HL-60/S4 (cell line): Measurements from ENCODE around the gene PLET1.

ENCODE experiments used
- in situ Hi-C: fragments of 300-500 bp; cut with MboI; formaldehyde crosslinking; loops from 2 replicates; pipeline ENCODE4 v1.14.3; 2022; ENCODE audit warnings: low sequenced_read_pairs

Gene PLET1, protein sequence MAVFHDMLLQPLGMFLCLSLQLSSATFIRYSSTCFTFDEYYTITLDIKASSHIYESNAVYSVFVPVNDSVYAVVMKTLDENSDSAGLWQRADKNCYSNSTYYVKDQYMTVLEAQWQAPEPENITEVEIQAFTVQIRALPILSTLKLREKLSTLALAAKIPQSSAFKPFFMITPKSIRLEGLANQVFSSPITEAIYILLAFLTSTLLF

GRCh38 chr11:112260490-112260889 lies at the start of gene PLET1:
PLET1 (minus strand) TSS chr11:112260860; CDS start chr11:112260589, 271 bp downstream.
- in situ Hi-C loops = no loop called here

DNA sequence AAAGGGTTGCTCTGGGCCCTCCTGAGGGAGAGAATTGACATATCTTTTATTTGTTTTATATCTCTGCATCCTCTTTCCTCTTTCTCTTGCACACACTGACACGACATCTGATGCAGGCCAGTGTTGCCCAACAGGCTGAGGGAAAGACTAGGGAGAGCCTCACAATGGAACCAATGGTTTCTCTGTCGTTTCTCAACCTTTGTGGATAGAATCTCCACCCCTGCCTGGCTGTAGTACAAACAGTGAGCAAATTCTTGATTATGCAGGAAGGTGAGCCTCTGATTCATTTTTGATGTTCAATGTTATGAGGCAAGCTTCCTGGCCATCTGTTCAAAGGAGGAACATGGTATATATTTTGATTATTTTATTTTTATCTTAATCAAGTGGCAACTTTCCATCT lies 49.8 kb upstream of the PLET1 start:
- in situ Hi-C loops = no loop called here

GRCh38 chr11:112308651-112309050 lies 48.0 kb upstream of the PLET1 start:
- in situ Hi-C loops = no loop called here

- in situ Hi-C loops = no loop called here
These were observed 47.0 kb upstream of the PLET1 start for GRCh38 chr11:112307616-112308015.

- in situ Hi-C loops = no loop called here
These were observed 45.6 kb upstream of the PLET1 start for GRCh38 chr11:112306230-112306629.

DNA sequence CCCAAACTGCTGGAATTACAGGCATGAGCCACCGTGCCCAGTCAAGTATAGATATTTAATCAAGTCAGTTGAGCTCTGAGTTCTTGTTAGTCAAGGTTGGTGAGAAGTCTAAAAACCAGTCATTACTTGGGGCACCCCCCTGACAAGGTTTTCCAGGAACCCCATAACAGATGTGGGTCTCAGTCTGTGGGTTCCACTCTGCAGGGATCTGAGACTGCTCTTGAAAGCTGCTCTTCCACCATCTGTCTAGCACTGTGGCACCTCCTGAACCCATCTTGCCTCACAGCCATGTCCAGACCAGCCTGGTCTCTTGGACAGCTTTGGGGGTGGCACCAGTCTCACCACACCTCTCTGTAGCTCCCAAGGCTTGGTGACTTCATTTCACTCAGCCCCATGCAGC lies 44.3 kb upstream of the PLET1 start:
- in situ Hi-C loops = no loop called here

- in situ Hi-C loops = no loop called here
These were observed 43.0 kb upstream of the PLET1 start for GRCh38 chr11:112303616-112304015.

DNA sequence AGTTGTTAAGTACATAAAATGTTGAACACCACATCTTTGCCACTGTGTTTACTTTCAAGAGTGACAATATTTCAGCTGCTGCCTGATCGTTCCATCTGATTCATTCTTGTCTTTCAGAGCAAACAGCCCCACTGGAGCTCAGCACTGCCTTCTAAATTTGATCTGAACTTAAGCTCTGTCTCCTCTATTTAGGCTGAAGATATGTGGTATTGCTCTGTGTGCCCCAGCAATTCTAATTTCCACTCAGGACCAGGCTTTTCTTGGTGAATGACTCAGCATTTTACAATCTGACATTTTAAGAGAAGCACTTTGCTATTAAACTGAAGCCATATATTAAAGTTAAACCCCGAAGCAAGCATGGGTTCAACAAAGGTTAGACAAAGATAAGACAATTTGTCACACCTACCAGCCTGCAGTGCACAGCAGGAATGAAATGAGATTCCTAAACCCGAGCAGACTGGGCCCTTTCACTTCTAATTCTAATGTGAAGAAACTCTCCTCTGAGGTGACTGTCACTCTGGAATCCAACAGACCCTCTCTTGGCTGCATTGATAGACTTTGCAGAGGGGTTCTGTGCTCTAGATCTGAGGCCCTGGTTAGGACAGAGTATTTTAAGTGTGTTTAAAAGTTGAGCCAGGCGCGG lies 41.7 kb upstream of the PLET1 start:
- in situ Hi-C loops = no loop called here

- in situ Hi-C loops = no loop called here
These were observed 39.6 kb upstream of the PLET1 start for GRCh38 chr11:112300094-112300786.

DNA sequence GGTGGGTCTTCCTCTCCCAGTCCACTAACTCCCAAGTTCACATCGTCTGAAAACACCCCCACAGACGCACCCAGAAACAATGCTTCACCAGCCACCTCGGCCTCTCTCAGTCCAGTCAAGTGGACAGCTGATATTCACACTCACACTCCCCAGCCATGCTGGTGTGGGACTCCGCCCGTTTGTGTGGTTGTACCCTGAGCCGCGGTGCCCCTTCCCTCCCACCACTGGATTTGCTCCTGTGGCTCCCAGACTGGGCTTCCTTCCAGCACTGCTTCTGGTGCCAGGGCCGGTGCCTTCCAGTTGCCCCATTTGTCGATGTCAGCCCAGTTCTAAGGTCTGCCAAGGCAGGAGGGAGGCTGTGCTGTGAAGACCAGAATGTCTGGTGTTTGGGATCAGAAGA lies 37.9 kb upstream of the PLET1 start:
- in situ Hi-C loops = loop anchor here (25.0 kb wide), 2 partner anchors 264 to 989 kb away; no protein-coding TSS in a partner anchor

GRCh38 chr11:112297248-112297866 lies 36.7 kb upstream of the PLET1 start:
- in situ Hi-C loops = loop anchor here (25.0 kb wide), 2 partner anchors 265 to 990 kb away; no protein-coding TSS in a partner anchor

GRCh38 chr11:112296044-112296443 lies 35.4 kb upstream of the PLET1 start:
- in situ Hi-C loops = loop anchor here (25.0 kb wide), 2 partner anchors 266 to 991 kb away; no protein-coding TSS in a partner anchor

DNA sequence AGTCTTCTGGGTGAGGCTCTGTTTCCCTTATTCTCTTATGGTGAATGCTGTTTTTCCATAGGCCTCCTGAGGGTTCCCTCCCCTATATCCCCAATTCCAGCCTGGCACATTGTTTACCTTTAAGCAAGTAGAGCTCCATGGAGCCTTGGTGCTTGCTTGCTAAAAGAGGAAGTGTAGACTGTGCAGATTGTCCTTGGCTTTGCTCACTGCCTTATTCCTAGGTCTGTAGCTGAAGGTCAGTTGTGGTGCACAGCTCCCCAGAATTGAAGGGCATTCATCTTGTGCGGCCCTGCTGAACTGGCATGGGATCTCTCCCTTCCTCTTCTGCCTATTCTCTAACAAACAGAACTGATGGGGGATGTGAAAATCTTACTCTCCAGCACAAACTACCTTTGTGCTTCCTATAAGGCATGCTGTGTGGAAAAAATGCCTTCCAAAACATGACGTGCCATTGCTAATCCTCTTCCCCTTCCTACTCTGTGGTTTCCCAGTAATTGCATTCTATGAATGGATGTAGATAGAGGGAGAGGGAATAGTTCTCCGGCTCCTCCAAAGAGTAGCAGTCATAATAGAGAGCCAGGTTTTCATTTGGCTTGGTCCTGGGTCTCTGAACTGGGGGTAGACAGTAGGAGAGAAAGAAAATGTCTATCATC lies 34.2 kb upstream of the PLET1 start:
- in situ Hi-C loops = loop anchor here (25.0 kb wide), 2 partner anchors 267 to 992 kb away; no protein-coding TSS in a partner anchor

GRCh38 chr11:112293614-112294013 lies 33.0 kb upstream of the PLET1 start:
- in situ Hi-C loops = loop anchor here (25.0 kb wide), 2 partner anchors 269 to 994 kb away; no protein-coding TSS in a partner anchor

DNA sequence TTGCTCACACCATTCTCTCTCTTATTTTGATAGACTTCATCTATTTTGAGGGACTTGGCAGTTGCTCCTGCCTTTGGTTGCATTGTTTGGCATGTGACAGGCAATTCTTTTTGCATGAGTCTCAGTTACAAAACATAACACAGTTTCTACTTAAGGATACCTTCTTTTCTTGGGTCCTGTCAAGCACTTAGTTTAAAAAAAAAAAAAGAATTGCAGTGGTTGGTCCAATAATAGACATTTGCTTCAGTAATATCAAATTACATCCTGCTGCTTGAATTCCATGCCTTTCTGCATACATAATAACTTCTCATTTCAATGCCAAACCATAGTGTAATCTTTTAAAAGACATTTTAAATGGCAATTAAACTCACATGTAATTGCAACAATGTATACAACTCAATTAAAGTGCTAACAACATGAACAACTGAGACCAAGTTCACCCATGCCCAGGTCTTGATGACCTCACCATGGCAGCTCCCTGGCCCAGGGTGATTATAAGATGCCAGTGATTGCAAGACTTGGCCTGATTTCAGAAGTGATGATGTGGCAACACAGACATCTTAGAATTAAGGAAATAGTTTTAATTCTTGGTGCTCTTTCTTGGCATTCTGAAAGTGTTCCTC lies 32.2 kb upstream of the PLET1 start:
- in situ Hi-C loops = loop anchor here (25.0 kb wide), 2 partner anchors 269 to 994 kb away; no protein-coding TSS in a partner anchor

DNA sequence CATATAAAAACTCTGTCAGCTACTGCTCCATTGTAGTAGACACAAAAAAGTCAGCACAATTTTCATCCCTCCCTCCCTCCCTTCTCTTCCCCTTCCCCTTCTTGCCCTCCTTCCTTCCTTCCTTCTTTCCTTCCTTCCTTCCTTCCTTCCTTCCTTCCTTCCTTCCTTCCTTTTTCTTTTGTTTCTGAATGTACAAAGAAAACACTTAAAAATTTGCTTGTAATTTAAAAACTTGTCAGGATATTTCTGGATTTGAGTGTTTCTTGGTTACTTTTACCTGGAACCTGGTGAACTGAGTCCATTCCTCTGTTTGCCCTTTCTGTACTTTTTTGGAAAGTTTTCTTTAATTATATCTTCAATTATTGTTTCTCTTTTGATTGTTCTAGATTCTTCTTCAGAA lies 31.5 kb upstream of the PLET1 start:
- in situ Hi-C loops = loop anchor here (25.0 kb wide), 2 partner anchors 270 to 995 kb away; no protein-coding TSS in a partner anchor

DNA sequence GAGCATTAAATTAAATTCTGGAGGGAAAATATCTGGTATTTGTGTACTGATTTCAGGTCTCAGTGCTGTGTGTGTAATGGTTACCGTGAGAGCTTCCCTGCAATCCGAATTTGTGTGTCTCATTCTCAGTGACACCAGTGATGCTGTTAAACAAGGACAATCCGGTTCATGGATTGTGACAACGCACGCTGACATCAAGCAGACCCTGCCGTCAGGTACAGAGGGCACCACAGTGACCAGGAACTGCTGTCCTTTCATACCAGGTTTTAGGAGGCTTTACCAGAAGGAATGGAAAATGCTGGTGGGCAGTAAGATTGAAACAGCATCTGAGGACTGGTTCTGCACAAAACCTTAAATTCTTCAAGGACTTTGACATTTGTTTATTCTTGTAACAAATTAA lies 30.5 kb upstream of the PLET1 start:
- in situ Hi-C loops = loop anchor here (25.0 kb wide), 2 partner anchors 271 to 996 kb away; no protein-coding TSS in a partner anchor

DNA sequence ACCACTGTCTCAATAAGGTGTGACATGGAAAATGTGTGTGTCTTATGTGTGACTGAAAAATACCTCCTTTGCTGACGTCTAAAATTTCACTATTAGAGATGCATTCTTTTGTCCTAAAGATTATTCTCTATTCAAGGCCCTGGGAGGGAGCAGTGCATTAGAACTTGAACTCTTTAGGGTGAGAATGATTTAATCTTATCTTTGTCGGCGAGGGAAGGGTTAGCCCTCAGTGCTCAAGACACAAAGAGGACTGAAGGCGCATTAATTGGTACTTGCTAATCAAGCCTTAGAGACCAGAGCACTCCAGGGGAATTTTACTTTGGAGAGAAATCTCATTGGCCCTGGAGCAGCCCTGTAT lies 29.8 kb upstream of the PLET1 start:
- in situ Hi-C loops = loop anchor here (25.0 kb wide), 2 partner anchors 272 to 997 kb away; no protein-coding TSS in a partner anchor

DNA sequence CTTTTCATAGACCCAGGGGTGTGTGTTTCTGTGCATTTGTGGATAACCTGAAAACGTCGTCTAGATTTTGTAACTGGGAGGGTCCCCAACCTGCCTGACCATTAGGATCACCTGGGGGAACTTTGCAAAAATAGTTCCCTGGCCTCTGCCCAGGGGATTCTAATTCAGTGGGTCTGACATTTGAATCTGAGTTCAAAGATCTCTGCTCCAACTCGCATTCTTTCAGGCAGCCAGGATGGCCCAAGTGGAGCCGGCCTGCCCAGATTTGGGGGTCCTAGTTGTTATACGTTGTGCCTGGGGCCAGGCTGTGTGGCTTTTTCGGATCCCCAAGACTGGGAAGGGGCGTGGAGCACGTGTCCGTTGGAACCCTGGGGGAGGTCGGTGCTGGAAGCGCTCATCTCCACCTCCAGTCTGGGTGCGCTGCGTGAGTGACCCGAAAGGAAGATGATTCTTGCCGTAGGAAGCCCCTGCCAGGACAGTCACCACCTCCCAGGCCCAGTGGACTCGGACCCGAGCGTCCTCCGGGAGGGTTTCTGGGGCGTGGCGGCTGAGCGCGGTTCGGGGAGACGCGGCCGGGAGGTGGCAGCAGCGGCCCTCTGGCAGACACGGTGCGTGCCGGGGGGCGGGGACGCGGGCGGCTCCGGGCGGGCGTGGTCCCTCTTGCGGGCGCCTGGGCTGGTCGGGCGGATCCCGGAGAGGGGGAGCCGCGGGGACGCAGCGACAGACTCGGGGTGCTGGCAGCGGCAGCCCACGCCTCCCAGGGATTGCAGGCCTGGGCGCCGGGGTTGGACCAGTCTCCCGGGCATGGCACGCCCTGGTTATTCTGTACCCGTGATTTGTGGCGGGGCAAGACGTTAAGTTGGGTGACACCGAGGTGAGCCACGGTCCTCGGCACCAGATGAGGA lies 29.2 kb upstream of the PLET1 start:
- in situ Hi-C loops = loop anchor here (25.0 kb wide), 2 partner anchors 272 to 997 kb away; no protein-coding TSS in a partner anchor
